B cell (primary cell): ENCODE measurements around the gene PTPN4.

Experiments used
- CTCF ChIP-seq: fragments of 200-600 bp; IDR thresholded peaks from one replicate; pipeline ENCODE4 v1.8.0; 2022; ENCODE audit warnings: antibody characterized with exemption, mild to moderate bottlenecking
- EZH2 ChIP-seq: IDR thresholded peaks from 2 replicates; pipeline ENCODE4 v1.6.1; 2012; ENCODE audit warnings: borderline replicate concordance, low read depth, mild to moderate bottlenecking, moderate library complexity, low read length; ENCODE audit not compliant: insufficient read depth, poor library complexity, severe bottlenecking

GRCh38 chr2:119820275-119820674 is 60.6 kb downstream of the PTPN4 start:
- no peak for TF ChIP-seq CTCF
- TF ChIP-seq EZH2: no peak
